Hepatocyte (in vitro differentiated cells): ENCODE results near the gene MECR. TPM values are rescaled to one million over a fixed set of nuclear protein-coding genes. Genes with fewer than 3 reads are reported as not detected.
A peak's percentile ranks its signal among the peaks of the same experiment; 100 is the strongest.

Experiments used
- DNase-seq: peaks from one replicate; pipeline ENCODE4 v3.0.0-alpha.2; 2016; ENCODE audit warnings: low spot score
- H2AFZ ChIP-seq: fragments of 200-600 bp; sonication (generic); 2 replicates; pipeline ENCODE4 v1.6.0; 2016; ENCODE audit warnings: antibody characterized with exemption, mild to moderate bottlenecking
- H3K27ac ChIP-seq: fragments of 200-600 bp; sonication (generic); 2 replicates; pipeline ENCODE4 v1.5.1; 2016; ENCODE audit warnings: mild to moderate bottlenecking
- H3K27me3 ChIP-seq: fragments of 200-600 bp; sonication (generic); 2 replicates; pipeline ENCODE4 v1.6.1; 2016
- H3K36me3 ChIP-seq: fragments of 200-600 bp; sonication (generic); replicated peaks from 2 replicates; pipeline ENCODE4 v1.5.1; 2016; ENCODE audit warnings: low read depth; ENCODE audit not compliant: insufficient read depth
- H3K4me1 ChIP-seq: fragments of 200-600 bp; sonication (generic); 2 replicates; pipeline ENCODE4 v1.5.1; 2016; ENCODE audit warnings: mild to moderate bottlenecking, moderate library complexity; ENCODE audit not compliant: insufficient read depth
- H3K4me2 ChIP-seq: fragments of 200-600 bp; sonication (generic); 2 replicates; pipeline ENCODE4 v1.6.0; 2016
- H3K4me3 ChIP-seq: fragments of 200-600 bp; sonication (generic); 2 replicates; pipeline ENCODE4 v1.5.1; 2016; ENCODE audit warnings: mild to moderate bottlenecking
- H3K79me2 ChIP-seq: fragments of 200-600 bp; sonication (generic); 2 replicates; pipeline ENCODE4 v1.6.0; 2017; ENCODE audit warnings: mild to moderate bottlenecking
- H3K9me2 ChIP-seq: fragments of 200-600 bp; sonication (generic); replicated peaks from 2 replicates; pipeline ENCODE4 v1.6.0; 2017; ENCODE audit warnings: mild to moderate bottlenecking; ENCODE audit not compliant: insufficient read depth
- H3K9me3 ChIP-seq: fragments of 200-600 bp; sonication (generic); 2 replicates; pipeline ENCODE4 v1.5.1; 2016; ENCODE audit warnings: low read depth, mild to moderate bottlenecking
- H4K20me1 ChIP-seq: fragments of 200-600 bp; sonication (generic); 2 replicates; pipeline ENCODE4 v1.6.0; 2016; ENCODE audit warnings: mild to moderate bottlenecking; ENCODE audit not compliant: insufficient read depth, poor library complexity, severe bottlenecking
- EZH2 ChIP-seq: fragments of 200-600 bp; sonication (generic); IDR thresholded peaks from 2 replicates; pipeline ENCODE4 v1.6.1; 2016; ENCODE audit warnings: antibody characterized with exemption, mild to moderate bottlenecking, borderline replicate concordance
- EZH2phosphoT487 ChIP-seq: fragments of 200-600 bp; sonication (generic); IDR thresholded peaks from one replicate; pipeline ENCODE4 v1.6.1; 2018; ENCODE audit warnings: antibody characterized with exemption, mild to moderate bottlenecking, low read depth, moderate library complexity; ENCODE audit not compliant: unreplicated experiment, severe bottlenecking
- WGBS: methylation state at CpG from one replicate; pipeline ENCODE4 v1.1.6; 2016; ENCODE audit warnings: low lambda C conversion rate; ENCODE audit errors: missing lambda C conversion rate; 5-methylcytosine and 5-hydroxymethylcytosine counted together
- polyA plus RNA-seq: library from polyadenylated mRNA; unstranded; fragments of >200 nt; fragmentation: Nextera tagmentation; extraction: Ambion mirVana; gene quantifications from 2 replicates; pipeline ENCODE4 v1.2.1, GENCODE V29; 2016
- total RNA-seq: library from RNA; depleted of rRNA; stranded (reverse); fragments of >200 nt; gene quantifications from 2 replicates; pipeline ENCODE4 v1.2.3, GENCODE V29; 2014
- TF ChIP-seq, protein P1 (sequence below): fragments of 200-600 bp; sonication (generic); IDR thresholded peaks from 2 replicates; pipeline ENCODE4 v1.5.1; 2016; ENCODE audit warnings: antibody characterized with exemption, mild to moderate bottlenecking; ENCODE audit not compliant: poor library complexity

MECR gene
- total and polyA plus RNA-seq, 2 experiments from 2014 or later = 14.2 to 35.2 TPM

DNA sequence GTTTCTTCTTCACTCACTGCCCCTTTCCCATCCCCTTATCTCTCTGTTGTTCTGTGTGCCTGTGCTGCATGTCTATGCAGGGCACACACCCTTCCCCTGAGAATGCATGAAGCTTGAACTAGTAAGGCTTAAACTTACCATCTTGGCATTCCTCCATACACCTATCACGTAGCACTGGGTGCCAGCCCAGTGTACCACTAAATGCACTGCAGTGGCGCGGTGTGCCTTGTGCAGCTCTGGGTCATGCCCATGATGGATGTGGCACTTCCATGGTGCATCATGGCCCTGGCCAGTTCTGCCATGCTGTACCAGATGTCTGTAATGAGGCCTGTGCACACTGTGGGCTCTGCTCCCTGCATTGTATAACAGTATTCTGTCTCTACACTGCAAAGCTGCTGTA lies 16.3 kb upstream of the MECR start:
- Histone ChIP-seq H3K4me1 (peaks cover 25% of the 10 kb centered on the region), H2AFZ (no peak overlapping the region), H3K79me2 (peaks cover 34% of the 10 kb centered on the region), H3K27me3 (no peaks in the 10 kb centered on the region), H3K36me3 (no peaks in the 10 kb centered on the region), H3K4me3 (no peak overlapping the region), H3K9me2 (no peaks in the 10 kb centered on the region), H3K4me2 (no peak overlapping the region), H4K20me1 (peaks cover 4% of the 10 kb centered on the region), H3K9me3 (no peaks in the 10 kb centered on the region), H3K27ac (no peak overlapping the region)
- WGBS = 96% methylated on average over 3 of the region's 3 CpGs
- no peak for DNase-seq
- TF ChIP-seq, protein P1, sequence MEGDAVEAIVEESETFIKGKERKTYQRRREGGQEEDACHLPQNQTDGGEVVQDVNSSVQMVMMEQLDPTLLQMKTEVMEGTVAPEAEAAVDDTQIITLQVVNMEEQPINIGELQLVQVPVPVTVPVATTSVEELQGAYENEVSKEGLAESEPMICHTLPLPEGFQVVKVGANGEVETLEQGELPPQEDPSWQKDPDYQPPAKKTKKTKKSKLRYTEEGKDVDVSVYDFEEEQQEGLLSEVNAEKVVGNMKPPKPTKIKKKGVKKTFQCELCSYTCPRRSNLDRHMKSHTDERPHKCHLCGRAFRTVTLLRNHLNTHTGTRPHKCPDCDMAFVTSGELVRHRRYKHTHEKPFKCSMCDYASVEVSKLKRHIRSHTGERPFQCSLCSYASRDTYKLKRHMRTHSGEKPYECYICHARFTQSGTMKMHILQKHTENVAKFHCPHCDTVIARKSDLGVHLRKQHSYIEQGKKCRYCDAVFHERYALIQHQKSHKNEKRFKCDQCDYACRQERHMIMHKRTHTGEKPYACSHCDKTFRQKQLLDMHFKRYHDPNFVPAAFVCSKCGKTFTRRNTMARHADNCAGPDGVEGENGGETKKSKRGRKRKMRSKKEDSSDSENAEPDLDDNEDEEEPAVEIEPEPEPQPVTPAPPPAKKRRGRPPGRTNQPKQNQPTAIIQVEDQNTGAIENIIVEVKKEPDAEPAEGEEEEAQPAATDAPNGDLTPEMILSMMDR = no peak
- TF ChIP-seq EZH2phosphoT487 = no peak
- no peak for TF ChIP-seq EZH2

DNA sequence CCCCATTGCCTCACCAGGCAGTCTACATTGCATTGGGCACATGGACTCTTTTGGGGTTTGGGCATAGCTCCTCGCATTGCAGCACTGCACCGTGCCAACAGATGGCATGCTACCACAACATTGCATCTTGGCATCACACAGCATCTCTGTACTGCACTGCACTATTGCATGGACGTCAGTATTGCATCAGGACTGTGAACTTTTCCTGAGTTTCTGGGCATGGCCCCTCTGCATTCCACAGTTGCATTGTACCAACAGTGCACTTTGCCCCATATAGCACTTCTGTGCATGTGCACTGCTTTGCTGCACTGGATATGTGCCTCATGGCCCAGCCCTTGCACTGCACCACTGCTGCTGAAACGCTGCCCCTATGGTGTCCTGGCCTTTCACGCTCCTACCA lies 15.1 kb upstream of the MECR start:
- Histone ChIP-seq H3K36me3 (no peaks in the 10 kb centered on the region), H3K27ac (no peak overlapping the region), H3K9me3 (no peaks in the 10 kb centered on the region), H3K79me2 (peaks cover 44% of the 10 kb centered on the region), H3K9me2 (no peaks in the 10 kb centered on the region), H3K27me3 (no peaks in the 10 kb centered on the region), H2AFZ (no peak overlapping the region), H3K4me3 (no peak overlapping the region), H4K20me1 (peaks cover 4% of the 10 kb centered on the region), H3K4me1 (peaks cover 25% of the 10 kb centered on the region), H3K4me2 (no peak overlapping the region)
- no peak for TF ChIP-seq EZH2phosphoT487
- TF ChIP-seq, protein P1 = peak; percentile 42
- WGBS = 71% methylated on average over 5 of the region's 5 CpGs
- DNase-seq = no peak

DNA sequence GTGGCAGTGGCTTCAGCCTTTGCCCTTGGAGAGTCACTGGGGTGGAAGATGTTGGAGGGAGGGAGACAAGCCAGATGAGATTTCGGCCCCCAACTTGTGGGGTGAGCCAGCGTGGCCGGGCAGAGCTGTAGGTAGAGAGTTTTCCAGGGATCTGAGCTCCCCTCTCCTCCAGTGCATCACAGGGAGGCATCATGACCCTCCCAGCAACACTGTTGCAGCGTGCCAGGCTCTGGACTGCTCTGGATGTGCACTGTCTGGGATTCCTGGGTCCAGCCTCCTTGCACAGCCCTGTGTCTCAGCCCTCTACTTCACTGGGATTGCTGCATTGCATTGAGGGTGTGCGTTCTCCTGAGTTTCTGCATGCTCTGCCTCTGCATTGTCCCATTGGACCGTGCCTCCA lies 14.5 kb upstream of the MECR start:
- H4K20me1 ChIP-seq = peaks cover 4% of the 10 kb centered on the region
- H3K9me2 ChIP-seq = no peaks in the 10 kb centered on the region
- 91% methylated on average over 6 of the region's 6 CpGs for WGBS
- no peak overlapping the region for H3K4me3 ChIP-seq
- no peak for DNase-seq
- peaks cover 45% of the 10 kb centered on the region for H3K79me2 ChIP-seq
- H3K4me2 ChIP-seq = no peak overlapping the region
- TF ChIP-seq, protein P1 = no peak
- TF ChIP-seq EZH2phosphoT487 = no peak
- TF ChIP-seq EZH2 = no peak
- no peaks in the 10 kb centered on the region for H3K9me3 ChIP-seq
- no peak overlapping the region for H3K27ac ChIP-seq
- no peaks in the 10 kb centered on the region for H3K27me3 ChIP-seq
- no peaks in the 10 kb centered on the region for H3K36me3 ChIP-seq
- peaks cover 28% of the 10 kb centered on the region for H3K4me1 ChIP-seq
- no peak overlapping the region for H2AFZ ChIP-seq

DNA sequence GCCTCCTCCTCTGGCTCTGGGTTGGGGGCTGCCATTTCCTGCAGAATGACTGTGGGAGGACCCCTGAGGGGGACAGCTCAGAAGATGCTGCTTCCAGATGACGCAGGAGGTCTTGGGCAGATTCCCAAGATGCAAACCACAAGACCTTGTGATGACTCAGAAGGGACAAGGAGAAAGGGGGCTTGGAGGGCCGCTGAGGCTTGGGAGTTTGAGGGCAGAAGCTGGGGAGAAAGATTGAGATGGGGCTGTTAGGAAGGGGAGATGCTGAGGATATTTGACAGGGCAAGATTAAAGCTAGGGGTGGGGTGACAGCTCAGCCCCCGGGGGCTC lies 13.1 kb upstream of the MECR start:
- Histone ChIP-seq H3K27me3 (no peaks in the 10 kb centered on the region), H3K4me1 (peaks cover 21% of the 10 kb centered on the region), H3K27ac (no peak overlapping the region), H3K79me2 (peaks cover 49% of the 10 kb centered on the region), H3K36me3 (no peaks in the 10 kb centered on the region), H3K4me2 (no peak overlapping the region), H3K9me3 (no peaks in the 10 kb centered on the region), H4K20me1 (no peaks in the 10 kb centered on the region), H3K9me2 (no peaks in the 10 kb centered on the region), H3K4me3 (no peak overlapping the region), H2AFZ (no peak overlapping the region)
- 73% methylated on average over 3 of the region's 3 CpGs for WGBS
- no peak for DNase-seq
- TF ChIP-seq EZH2phosphoT487 = no peak
- no peak for TF ChIP-seq EZH2
- TF ChIP-seq, protein P1 = no peak
